ENCODE measurements around the gene HARBI1.

GRCh38 chr11:46597609-46598219, 19.3 kb downstream of the HARBI1 start:
- TF ChIP-seq CTCF (IDR thresholded peaks at IDR 0.05) (no peak), POLR2AphosphoS5 (IDR thresholded peaks at IDR 0.05) (no peak), POLR2A (IDR thresholded peaks at IDR 0.05) (no peak), EP300 (IDR thresholded peaks at IDR 0.05) (no peak)
